ENCODE measurements around the gene ATP6V1G3. TPM values are rescaled to one million over a fixed set of nuclear protein-coding genes. Genes with fewer than 3 reads are reported as not detected.

Gene ATP6V1G3
- total RNA-seq, 4 donors from 2014 or later: not detected

DNA sequence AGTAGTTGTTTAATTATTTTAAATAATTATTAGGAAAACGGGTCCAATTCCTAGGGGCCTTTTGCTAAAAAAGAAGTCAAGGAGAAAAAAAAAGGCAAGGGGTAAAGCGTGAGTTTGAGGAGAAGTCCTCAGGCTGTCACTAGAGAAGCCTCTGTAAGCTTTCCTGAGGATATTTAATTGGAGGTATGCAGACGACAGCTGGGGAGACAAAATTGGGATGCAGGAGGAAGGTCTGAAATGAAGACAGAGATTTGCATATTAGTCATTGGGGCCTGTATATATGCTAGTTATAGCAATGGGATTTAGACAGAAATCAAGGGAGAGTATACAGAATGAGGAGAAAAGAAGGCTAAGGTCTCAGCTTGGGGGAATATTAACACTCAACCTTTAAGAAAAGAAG, 8.6 kb downstream of the ATP6V1G3 start:
- Histone ChIP-seq H3K36me3 (no peaks in the 10 kb centered on the region), H3K27ac (no peak overlapping the region), H3K4me3 (no peak overlapping the region), H3K4me1 (no peaks in the 10 kb centered on the region), H3K27me3 (no peaks in the 10 kb centered on the region), H3K9me3 (no peaks in the 10 kb centered on the region)
- intact Hi-C loops (cut with DNase I; ENCODE audit: low total_unique reads): no loop called here
- WGBS, 2 donors (ENCODE audit: low coverage in 1 of 2): 87 to 95% methylated on average over 3 of the region's 3 CpGs
- in situ Hi-C loops (cut with MboI; ENCODE audit: low pct_ligation_motif_present in 1 of 4, low pct_unique_long_range_greater_than_20kb in 1 of 4, low sequenced_read_pairs in 3 of 4): no loop called here
- DNase-seq: no peak
- no peak for TF ChIP-seq POLR2AphosphoS5 (IDR thresholded peaks at IDR 0.05)
- no peak for TF ChIP-seq EP300 (IDR thresholded peaks at IDR 0.05; ENCODE audit: low read depth)
- TF ChIP-seq, protein P1, sequence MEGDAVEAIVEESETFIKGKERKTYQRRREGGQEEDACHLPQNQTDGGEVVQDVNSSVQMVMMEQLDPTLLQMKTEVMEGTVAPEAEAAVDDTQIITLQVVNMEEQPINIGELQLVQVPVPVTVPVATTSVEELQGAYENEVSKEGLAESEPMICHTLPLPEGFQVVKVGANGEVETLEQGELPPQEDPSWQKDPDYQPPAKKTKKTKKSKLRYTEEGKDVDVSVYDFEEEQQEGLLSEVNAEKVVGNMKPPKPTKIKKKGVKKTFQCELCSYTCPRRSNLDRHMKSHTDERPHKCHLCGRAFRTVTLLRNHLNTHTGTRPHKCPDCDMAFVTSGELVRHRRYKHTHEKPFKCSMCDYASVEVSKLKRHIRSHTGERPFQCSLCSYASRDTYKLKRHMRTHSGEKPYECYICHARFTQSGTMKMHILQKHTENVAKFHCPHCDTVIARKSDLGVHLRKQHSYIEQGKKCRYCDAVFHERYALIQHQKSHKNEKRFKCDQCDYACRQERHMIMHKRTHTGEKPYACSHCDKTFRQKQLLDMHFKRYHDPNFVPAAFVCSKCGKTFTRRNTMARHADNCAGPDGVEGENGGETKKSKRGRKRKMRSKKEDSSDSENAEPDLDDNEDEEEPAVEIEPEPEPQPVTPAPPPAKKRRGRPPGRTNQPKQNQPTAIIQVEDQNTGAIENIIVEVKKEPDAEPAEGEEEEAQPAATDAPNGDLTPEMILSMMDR (IDR thresholded peaks at IDR 0.05): no peak
- TF ChIP-seq POLR2A (IDR thresholded peaks at IDR 0.05): no peak

DNA sequence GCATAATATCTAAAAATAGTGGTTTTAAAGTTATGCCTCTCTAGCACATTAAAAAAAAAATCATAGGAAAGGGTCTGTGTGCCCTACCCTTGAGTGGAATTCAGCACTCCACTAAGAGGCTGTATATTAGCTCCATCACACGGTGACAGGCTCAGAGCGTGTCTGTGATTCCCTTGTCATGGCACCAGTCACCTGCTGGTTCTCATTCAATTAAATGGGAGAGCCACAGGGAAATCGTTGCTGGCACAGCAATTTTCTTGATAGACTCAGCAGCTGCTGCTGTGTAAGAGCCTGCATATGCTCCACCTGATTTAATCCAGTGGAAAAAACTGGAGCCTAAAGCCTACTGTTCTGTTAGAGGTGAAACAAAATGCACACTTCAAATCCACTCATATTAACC, 9.5 kb downstream of the ATP6V1G3 start:
- intact Hi-C loops (cut with DNase I; ENCODE audit: low total_unique reads): no loop called here
- in situ Hi-C loops (cut with MboI; ENCODE audit: low pct_ligation_motif_present in 1 of 4, low pct_unique_long_range_greater_than_20kb in 1 of 4, low sequenced_read_pairs in 3 of 4): no loop called here
- Histone ChIP-seq H3K9me3 (no peaks in the 10 kb centered on the region), H3K27ac (no peak overlapping the region), H3K27me3 (no peaks in the 10 kb centered on the region), H3K4me1 (no peaks in the 10 kb centered on the region), H3K4me3 (no peak overlapping the region), H3K36me3 (no peaks in the 10 kb centered on the region)
- WGBS, 2 donors (ENCODE audit: low coverage in 1 of 2): 66 to 82% methylated on average over 3 of the region's 3 CpGs
- TF ChIP-seq EP300 (IDR thresholded peaks at IDR 0.05; ENCODE audit: low read depth) (no peak), POLR2A (IDR thresholded peaks at IDR 0.05) (no peak), POLR2AphosphoS5 (IDR thresholded peaks at IDR 0.05) (no peak)
- TF ChIP-seq, protein P1 (IDR thresholded peaks at IDR 0.05): no peak
- no peak for DNase-seq

DNA sequence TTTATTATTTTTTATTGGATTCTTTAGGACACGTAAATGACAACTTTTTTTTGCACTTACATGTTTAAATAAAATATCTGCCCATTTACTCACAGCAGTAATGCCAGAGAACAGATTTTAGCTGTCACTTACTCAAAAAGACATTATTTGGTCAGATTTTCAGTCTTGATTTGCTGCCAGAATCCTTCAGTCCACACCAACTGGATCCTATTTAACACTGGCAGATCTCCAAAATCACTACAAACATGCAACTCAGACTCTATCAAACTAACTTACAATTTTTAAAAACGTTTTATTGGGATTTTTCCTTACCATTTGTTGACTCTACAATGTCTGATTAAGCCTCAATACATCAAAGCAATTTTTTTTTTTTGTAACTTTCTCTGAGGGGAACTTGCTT, 11.1 kb downstream of the ATP6V1G3 start:
- Histone ChIP-seq H3K27me3 (no peaks in the 10 kb centered on the region), H3K4me3 (no peak overlapping the region), H3K9me3 (no peaks in the 10 kb centered on the region), H3K36me3 (no peaks in the 10 kb centered on the region), H3K4me1 (no peaks in the 10 kb centered on the region), H3K27ac (no peak overlapping the region)
- TF ChIP-seq, protein P1 (IDR thresholded peaks at IDR 0.05): no peak
- no peak for TF ChIP-seq POLR2AphosphoS5 (IDR thresholded peaks at IDR 0.05)
- TF ChIP-seq EP300 (IDR thresholded peaks at IDR 0.05; ENCODE audit: low read depth): no peak
- no peak for TF ChIP-seq POLR2A (IDR thresholded peaks at IDR 0.05)
- intact Hi-C loops (cut with DNase I; ENCODE audit: low total_unique reads) (no loop called here), in situ Hi-C loops (cut with MboI; ENCODE audit: low pct_ligation_motif_present in 1 of 4, low pct_unique_long_range_greater_than_20kb in 1 of 4, low sequenced_read_pairs in 3 of 4) (no loop called here)
- no peak for DNase-seq
- WGBS, 2 donors (ENCODE audit: low coverage in 1 of 2): 45 to 48% methylated on average over 2 of the region's 2 CpGs

DNA sequence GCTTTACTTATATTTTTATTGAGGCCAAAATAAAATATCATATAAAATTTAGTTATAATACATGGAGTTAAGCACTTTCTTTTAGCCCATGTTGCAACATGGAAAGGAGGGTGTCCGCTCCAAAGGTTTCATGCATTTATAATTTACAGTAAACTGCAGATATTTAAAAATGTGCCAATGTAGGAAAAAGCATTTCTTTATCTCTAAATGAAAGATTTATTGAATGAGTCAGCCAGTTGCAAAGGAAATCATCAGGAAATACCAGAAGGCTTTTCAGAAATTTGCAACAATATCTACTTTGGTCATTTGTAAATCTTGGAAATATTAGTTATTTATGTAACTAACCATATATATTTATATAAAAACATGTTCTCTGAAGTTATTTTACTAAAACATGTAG, 12.1 kb downstream of the ATP6V1G3 start:
- intact Hi-C loops (cut with DNase I; ENCODE audit: low total_unique reads): no loop called here
- TF ChIP-seq POLR2A (IDR thresholded peaks at IDR 0.05) (no peak), EP300 (IDR thresholded peaks at IDR 0.05; ENCODE audit: low read depth) (no peak), POLR2AphosphoS5 (IDR thresholded peaks at IDR 0.05) (no peak)
- TF ChIP-seq, protein P1 (IDR thresholded peaks at IDR 0.05): no peak
- DNase-seq: no peak
- Histone ChIP-seq H3K4me3 (no peak overlapping the region), H3K27me3 (no peaks in the 10 kb centered on the region), H3K9me3 (no peaks in the 10 kb centered on the region), H3K27ac (no peak overlapping the region), H3K4me1 (no peaks in the 10 kb centered on the region), H3K36me3 (no peaks in the 10 kb centered on the region)
- in situ Hi-C loops (cut with MboI; ENCODE audit: low pct_ligation_motif_present in 1 of 4, low pct_unique_long_range_greater_than_20kb in 1 of 4, low sequenced_read_pairs in 3 of 4): no loop called here
- WGBS, 2 donors (ENCODE audit: low coverage in 1 of 2): 80 to 94% methylated on average over 1 of the region's 1 CpG

Measured in transverse colon (tissue), 4 donors.